ENCODE data around the gene TRIO.

The TRIO gene

GRCh38 chr5:14305045-14305444 lies 161.9 kb downstream of the TRIO start:
- ATAC-seq, result peak in 1 of 2 donors; percentile 13

DNA sequence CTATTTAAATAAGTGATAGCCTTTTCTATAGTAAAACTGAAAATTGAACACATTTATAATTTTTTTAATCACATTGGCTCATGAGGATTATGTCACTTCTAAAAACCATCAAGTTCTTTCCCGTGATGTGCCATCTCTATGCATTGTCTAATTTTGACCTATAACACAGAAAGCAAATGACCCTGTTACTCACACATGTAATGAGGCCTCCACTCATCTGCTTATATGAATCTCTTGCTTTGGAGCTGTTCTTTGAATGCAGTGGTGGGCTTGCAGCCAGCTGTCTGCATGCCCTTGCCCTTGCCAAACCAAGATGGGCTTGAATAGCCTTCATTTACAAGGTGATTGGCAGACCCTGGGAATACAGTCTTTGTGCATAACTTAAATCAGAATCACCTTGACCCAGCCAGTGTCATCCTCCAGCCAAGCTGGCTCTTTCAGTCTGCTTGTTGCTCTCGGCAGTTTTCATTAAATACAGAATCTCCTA lies 163.2 kb downstream of the TRIO start:
- ATAC-seq, result no peak

- no peak for ATAC-seq
Measured at GRCh38 chr5:14308384-14309154, 165.4 kb downstream of the TRIO start.

- ATAC-seq, result no peak
Measured at GRCh38 chr5:14309199-14309598, 166.1 kb downstream of the TRIO start.

DNA sequence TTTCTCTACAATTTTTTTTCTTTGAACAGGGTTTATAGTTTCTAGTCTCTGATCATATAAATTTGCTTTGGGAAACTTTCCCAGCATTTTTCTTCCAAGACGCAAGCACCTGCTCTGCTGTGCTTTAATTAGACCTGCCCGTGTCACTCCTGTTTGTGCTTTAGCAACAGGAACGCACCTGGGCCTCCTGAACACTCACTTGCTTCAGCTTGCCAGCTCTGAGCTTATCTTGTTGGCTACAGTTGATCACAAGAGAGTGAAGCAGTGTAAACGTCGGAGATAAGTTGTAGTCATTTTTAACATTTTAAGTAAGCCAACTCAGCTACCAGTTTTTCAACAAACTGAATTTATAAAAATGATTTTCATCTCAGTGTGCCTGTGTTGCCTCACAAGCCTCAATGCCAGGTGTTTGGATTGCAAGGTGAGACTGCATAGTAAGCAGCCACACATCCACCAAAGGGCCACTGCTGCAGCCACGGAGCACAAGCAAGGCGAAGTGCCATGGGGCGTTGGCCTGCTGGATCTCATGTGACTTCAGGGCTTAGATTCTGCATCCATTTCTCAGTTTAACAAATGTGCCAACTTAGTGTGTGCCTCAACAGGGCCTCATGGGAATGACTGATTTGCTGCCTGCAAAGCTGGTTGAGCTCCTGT lies 166.9 kb downstream of the TRIO start:
- ATAC-seq, result no peak

DNA sequence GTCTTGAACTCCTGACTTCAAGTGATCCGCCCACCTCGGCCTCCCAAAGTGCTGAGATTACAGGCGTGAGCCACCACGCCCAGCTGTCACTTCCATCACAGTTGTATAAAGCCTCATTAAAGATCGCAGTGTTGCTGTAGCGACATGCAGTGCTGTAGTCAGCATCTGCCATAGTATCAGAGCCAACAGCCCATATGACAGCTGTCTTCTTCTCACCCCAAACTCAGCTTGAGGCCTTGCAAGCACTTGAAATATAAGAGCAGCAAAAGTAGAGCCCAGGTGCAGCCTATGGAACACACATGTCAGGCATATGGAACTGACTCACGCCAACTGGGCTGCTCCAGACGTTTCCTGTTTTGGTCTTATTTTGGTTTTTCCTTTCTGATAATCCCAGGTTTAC lies 167.8 kb downstream of the TRIO start:
- ATAC-seq, result no peak

DNA sequence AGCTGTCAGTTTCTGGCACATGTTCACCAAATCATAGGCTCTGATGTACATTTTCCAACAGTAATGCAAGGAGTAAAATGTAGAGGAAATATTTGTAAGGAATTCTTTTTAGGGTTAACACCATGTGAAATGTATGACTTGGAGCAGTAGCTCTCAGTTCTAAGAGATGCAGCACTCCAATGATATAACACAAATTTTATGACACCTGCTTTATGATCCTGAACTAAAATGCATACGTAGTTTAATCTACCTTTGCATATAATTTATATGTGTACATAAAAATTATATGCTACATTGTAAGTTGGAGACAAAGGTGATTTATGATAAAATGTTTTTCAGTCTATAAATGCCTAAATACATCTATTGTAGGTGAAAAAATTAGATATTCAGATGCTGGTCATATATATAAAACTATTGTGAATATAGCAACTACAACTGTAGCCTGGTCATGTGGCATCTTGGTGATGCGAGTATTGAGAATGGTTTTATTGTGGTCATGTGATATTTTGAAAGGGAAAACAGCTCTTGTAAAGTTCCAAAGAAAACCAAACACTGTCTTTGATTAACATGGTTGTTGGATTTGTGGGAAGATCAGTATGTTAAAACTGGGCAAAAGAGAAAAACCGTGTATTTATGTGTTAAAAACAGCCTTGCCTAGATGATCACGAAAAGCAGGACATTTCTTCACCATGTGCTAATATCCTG lies 171.0 kb downstream of the TRIO start:
- no peak for ATAC-seq

- ATAC-seq, result no peak
Measured at GRCh38 chr5:14316471-14316870, 173.3 kb downstream of the TRIO start.

- no peak for ATAC-seq
Measured at GRCh38 chr5:14319102-14319501, 176.0 kb downstream of the TRIO start.

DNA sequence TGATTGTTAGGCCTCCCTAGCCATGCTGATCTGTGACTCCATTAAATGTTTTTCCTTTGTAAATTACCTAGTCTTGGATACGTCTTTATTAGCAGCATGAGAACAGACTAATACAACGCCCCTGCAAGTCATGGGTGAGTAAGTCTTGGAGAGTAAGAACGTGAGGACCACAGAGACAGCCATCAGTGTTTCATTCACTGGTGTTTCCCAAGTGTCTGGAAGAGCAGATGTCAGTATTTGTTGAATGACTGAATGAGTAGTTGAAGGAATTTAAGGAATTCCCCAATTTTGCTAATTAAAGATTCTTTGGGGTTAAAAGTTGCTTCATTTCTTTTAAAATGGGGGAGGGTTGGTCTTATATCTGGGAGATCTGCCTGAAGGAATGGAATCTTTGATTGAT lies 178.8 kb downstream of the TRIO start:
- ATAC-seq, result no peak

GRCh38 chr5:14322437-14323187 lies 179.5 kb downstream of the TRIO start:
- ATAC-seq, result no peak

DNA sequence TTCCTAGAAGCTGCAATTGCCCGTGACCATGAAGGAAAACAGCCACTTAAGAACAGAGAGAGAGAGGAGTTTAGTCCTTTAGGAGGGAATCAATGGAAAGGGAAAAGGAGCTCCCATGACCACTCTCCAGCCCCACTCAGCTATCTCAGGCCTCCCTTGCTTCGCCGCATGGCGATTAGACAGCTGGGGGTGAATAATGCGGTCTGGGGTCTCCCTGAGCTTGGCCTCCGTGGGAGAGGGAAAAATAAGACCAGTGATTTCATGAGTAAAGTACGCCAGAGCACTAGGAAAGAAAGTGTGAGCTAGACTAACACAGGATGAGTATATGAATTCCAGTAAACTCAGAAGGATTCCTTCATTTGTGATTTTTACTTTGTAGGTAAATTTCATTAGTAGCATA lies 180.3 kb downstream of the TRIO start:
- ATAC-seq, result no peak

DNA sequence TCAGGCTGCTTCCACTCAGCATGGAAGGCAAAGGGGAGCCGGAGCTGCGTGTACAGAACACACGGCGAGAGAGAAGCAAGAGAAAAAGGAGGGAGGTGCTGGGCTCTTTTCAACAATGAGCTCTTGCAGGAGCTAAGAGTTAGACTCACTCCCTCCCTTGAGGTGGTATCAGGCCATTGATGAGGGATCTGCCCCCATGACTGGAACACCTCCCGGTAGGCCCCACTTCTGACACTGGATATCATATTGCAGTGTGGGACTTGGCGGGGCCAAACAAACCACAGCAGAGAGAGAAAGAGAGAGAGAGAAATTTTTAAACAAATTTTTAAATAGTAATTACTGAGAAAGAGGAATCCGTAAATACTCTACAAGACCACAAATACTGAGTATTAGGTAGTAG lies 182.2 kb downstream of the TRIO start:
- no peak for ATAC-seq

DNA sequence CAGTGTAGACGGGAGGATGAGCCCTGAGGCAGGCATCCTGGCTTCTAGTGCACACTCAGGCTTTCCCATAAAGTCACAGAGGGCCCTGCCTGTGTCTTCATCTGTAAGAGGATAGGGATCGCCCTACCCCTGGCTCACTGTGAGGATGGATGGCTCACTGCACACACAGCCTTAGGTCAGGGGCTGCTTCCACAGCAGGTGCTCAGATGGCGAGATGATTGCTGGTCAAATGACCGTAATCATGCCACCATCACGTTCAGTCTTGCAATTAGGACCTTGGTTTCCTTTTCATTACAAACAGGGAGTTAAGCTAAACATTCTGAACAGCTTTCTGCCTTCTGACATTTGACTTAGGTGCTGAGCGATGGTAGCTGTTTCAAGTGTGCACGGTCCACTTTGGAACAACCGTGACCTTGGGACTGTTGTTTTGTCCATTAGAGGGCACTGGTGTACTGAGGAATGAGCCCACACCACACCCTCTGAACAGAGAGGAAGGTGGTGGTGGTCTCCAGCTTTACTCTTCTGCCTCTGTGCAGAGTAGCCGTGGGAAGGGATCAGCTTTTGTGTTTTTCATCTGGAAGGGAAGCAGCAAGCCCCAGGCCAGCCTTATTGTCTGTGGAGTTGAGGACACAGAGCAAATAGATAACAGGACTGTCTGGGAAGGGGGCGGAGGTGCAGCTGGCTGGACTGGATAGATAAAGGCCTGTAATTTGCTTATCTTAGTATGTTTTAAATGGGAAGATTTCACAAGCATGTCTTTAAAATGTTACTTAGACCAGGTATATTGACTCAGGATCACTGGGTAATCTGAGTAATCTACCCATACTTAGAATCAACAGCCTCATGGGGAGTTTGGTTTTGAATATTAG lies 183.1 kb downstream of the TRIO start:
- ATAC-seq, result no peak

DNA sequence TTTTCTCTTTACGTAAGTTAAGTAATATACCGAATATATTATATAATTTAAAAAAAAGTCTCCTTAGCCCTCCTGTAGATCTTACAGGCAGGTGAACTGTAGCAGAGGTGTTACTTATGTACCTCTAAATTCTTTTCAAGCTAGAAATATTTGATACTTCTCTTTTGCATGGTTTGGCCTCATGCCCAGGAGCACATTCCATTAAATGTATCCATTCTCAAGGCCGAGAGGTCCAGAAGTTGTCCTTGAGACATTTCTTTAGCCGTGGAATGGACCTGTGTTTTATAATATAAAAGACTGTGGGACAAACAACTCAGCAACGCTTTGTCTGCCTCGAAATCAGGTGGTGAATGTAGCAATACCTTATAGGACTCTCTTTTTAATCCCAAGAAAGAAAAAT lies 184.5 kb downstream of the TRIO start:
- ATAC-seq, result no peak

DNA sequence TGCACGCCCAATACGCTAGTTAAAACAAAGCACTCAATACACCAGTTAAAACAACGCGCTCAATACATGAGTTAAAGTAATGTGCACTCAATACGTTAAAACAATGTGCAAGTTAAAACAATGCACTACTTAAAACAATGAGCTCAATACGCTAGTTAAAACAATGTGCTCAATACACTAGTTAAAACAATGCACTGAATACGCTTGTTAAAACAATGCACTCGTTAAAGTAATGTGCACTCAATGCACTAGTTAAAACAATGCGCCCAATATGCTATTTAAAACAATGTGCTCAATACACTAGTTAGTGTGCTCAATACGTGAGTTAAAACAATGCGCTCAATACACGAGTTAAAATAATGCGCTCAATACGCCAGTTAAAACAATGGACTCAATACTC lies 185.0 kb downstream of the TRIO start:
- ATAC-seq, result no peak

- no peak for ATAC-seq
Measured at GRCh38 chr5:14330291-14330690, 187.1 kb downstream of the TRIO start.

- no peak for ATAC-seq
Measured at GRCh38 chr5:14330729-14331385, 187.7 kb downstream of the TRIO start.

GRCh38 chr5:14331386-14331781 lies 188.2 kb downstream of the TRIO start:
- peak; percentile 90 to 95 for ATAC-seq

DNA sequence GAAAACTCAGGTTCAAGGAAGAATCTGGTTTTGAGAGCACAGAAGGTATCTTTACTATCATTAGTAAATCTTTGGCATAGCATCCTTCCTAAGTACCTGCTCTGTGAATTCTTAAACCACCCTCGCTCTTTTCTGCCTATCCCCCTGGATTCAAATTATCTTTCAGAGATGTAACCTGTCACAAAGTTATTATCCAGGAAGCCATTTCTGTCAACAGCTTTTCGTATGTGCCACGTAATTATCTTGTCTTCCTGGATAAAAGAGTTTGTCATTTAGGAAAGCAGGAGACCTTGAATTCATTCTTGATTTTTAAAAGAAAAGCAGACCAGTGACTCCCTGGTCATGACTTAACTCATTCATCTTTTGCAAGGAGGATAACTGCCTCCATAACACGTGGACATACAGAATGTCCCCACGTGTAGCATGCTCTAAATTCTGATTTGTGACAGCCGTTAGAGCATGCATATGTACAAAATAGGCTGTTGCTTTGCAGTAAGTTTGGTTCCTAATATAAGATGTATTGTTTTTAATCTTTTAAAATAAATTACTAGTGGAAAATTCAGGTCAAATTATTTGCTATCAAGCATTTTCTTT lies 189.0 kb downstream of the TRIO start:
- no peak for ATAC-seq

GRCh38 chr5:14332746-14333145 lies 189.6 kb downstream of the TRIO start:
- no peak for ATAC-seq

Measured in activated CD4-positive, CD25-positive, alpha-beta regulatory T cell treated with anti-CD3 and anti-CD28 coated beads, Interleukin-2, amount 50 U/mL, for 24 hours (primary cell).